MM.1S (cell line): Measurements from ENCODE around the gene TAF6L.

Experiments used
- EZH2 ChIP-seq: fragments of 300-600 bp; sonication (generic); optimal IDR thresholded peaks from 2 replicates; pipeline ENCODE3; 2017; ENCODE audit warnings: low read depth, mild to moderate bottlenecking, antibody characterized with exemption, low read length, mixed read lengths
- EZH2phosphoT487 ChIP-seq: fragments of 300-600 bp; sonication (generic); IDR thresholded peaks from 2 replicates; pipeline ENCODE4 v1.6.1; 2018; ENCODE audit warnings: antibody characterized with exemption, low read length
- TF ChIP-seq, protein P1 (sequence below): fragments of 300-600 bp; sonication (generic); IDR thresholded peaks from 2 replicates; pipeline ENCODE4 v1.5.1; 2016; ENCODE audit warnings: antibody characterized with exemption, low read length, mixed read lengths

DNA sequence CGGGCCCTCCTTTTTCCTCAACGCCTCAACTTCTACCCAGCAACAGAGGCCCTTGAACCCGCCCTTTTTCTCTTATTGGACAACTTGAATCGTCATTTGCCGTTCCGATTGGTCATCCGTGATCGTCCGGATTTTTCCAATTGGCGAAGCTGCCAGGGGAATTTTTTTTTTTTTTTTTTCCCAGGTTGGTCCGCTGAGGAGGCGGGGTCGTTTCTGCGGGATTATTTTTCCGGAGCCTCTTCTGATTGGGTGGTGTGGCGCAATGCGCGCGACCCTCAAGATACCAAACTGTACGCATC is 43.4 kb upstream of the TAF6L start:
- TF ChIP-seq, protein P1, sequence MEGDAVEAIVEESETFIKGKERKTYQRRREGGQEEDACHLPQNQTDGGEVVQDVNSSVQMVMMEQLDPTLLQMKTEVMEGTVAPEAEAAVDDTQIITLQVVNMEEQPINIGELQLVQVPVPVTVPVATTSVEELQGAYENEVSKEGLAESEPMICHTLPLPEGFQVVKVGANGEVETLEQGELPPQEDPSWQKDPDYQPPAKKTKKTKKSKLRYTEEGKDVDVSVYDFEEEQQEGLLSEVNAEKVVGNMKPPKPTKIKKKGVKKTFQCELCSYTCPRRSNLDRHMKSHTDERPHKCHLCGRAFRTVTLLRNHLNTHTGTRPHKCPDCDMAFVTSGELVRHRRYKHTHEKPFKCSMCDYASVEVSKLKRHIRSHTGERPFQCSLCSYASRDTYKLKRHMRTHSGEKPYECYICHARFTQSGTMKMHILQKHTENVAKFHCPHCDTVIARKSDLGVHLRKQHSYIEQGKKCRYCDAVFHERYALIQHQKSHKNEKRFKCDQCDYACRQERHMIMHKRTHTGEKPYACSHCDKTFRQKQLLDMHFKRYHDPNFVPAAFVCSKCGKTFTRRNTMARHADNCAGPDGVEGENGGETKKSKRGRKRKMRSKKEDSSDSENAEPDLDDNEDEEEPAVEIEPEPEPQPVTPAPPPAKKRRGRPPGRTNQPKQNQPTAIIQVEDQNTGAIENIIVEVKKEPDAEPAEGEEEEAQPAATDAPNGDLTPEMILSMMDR: no peak
- TF ChIP-seq EZH2: no peak
- TF ChIP-seq EZH2phosphoT487: no peak
